Prostate gland (tissue), 2 donors: Measurements from ENCODE around the gene FGD5. TPM values are rescaled to one million over a fixed set of nuclear protein-coding genes. Genes with fewer than 3 reads are reported as not detected.
"Not testable (repeated sequence)": the region's sequence is repeated elsewhere in the genome, so short reads cannot be mapped to it uniquely, and the experiment has no call there.

ENCODE experiments used
- DNase-seq: peaks from one replicate; pipeline ENCODE4 v3.0.0-alpha.2; 2019; ENCODE audit warnings: low spot score
- H3K27ac ChIP-seq, 2 donors: fragments of 200-600 bp; sonication (generic); 2 replicates each; pipeline ENCODE4 v1.5.1; 2017 to 2019
- H3K27me3 ChIP-seq: fragments of 200-600 bp; sonication (generic); replicated peaks from 2 replicates; pipeline ENCODE4 v1.5.1; 2019; ENCODE audit not compliant: insufficient read depth
- H3K36me3 ChIP-seq, 2 donors: fragments of 200-600 bp; sonication (generic); 1 replicate in 1 of 2; 2 replicates in 1 of 2; pipeline versions ENCODE4 v1.5.1 to v1.8.1; 2017 to 2019
- H3K4me1 ChIP-seq: fragments of 200-600 bp; sonication (generic); replicated peaks from 2 replicates; pipeline ENCODE4 v1.5.1; 2019
- H3K4me3 ChIP-seq, 2 donors: fragments of 200-600 bp; sonication (generic); 2 replicates each; pipeline ENCODE4 v1.5.1; 2017 to 2019
- H3K9me3 ChIP-seq: fragments of 200-600 bp; sonication (generic); 2 replicates; pipeline ENCODE4 v1.5.1; 2017
- POLR2A ChIP-seq: fragments of 450-650 bp; IDR thresholded peaks from one replicate; pipeline ENCODE4 v1.6.1; 2016; ENCODE audit warnings: antibody characterized with exemption, mild to moderate bottlenecking
- POLR2AphosphoS5 ChIP-seq: sonication (generic); formaldehyde crosslinking; IDR thresholded peaks from one replicate; pipeline ENCODE4 v1.6.1; 2017; ENCODE audit warnings: antibody characterized with exemption
- WGBS: methylation state at CpG from one replicate; pipeline ENCODE4 v1.1.5; 2018; 5-methylcytosine and 5-hydroxymethylcytosine counted together
- intact Hi-C: fragments of 100-400 bp; cut with DNase I; formaldehyde crosslinking; loops from one replicate; pipeline ENCODE4 v1.14.2; 2022
- total RNA-seq, 2 donors: library from RNA; depleted of rRNA; stranded (reverse); fragments of >200 nt; gene quantifications; one replicate each; pipeline ENCODE4 v1.1.0, GENCODE V29; 2016
- TF ChIP-seq, protein P1 (sequence below), 4 experiments: fragments of 200-600 bp in 2 of 4; fragments of 450-650 bp in 2 of 4; sonication (generic) in 2 of 4; IDR thresholded peaks; 1 replicate in 3 of 4; 2 replicates in 1 of 4; pipeline ENCODE4 v1.5.1; 2016 to 2019; ENCODE audit warnings: antibody characterized with exemption in 4 of 4, mild to moderate bottlenecking in 2 of 4, moderate library complexity in 2 of 4

The FGD5 gene
- total RNA-seq, 2 donors from 2014 or later, result 4.5 to 15.8 TPM

GRCh38 chr3:14899993-14900618 is 81.3 kb downstream of the FGD5 start:
- WGBS, result 88% methylated on average over 9 of the region's 9 CpGs
- Histone ChIP-seq H3K4me3 (no peak overlapping the region), H3K4me1 (no peaks in the 10 kb centered on the region), H3K27me3 (no peaks in the 10 kb centered on the region), H3K27ac (no peak overlapping the region), H3K9me3 (no peaks in the 10 kb centered on the region), H3K36me3 (no peaks in the 10 kb centered on the region)
- intact Hi-C loops, result loop anchor here (5.0 kb wide), 1 partner anchor 88 kb away; no protein-coding TSS in a partner anchor
- no peak for DNase-seq
- TF ChIP-seq POLR2AphosphoS5 (no peak), POLR2A (no peak)
- TF ChIP-seq, protein P1, sequence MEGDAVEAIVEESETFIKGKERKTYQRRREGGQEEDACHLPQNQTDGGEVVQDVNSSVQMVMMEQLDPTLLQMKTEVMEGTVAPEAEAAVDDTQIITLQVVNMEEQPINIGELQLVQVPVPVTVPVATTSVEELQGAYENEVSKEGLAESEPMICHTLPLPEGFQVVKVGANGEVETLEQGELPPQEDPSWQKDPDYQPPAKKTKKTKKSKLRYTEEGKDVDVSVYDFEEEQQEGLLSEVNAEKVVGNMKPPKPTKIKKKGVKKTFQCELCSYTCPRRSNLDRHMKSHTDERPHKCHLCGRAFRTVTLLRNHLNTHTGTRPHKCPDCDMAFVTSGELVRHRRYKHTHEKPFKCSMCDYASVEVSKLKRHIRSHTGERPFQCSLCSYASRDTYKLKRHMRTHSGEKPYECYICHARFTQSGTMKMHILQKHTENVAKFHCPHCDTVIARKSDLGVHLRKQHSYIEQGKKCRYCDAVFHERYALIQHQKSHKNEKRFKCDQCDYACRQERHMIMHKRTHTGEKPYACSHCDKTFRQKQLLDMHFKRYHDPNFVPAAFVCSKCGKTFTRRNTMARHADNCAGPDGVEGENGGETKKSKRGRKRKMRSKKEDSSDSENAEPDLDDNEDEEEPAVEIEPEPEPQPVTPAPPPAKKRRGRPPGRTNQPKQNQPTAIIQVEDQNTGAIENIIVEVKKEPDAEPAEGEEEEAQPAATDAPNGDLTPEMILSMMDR (IDR thresholded peaks at IDR 0.05), result no peak

DNA sequence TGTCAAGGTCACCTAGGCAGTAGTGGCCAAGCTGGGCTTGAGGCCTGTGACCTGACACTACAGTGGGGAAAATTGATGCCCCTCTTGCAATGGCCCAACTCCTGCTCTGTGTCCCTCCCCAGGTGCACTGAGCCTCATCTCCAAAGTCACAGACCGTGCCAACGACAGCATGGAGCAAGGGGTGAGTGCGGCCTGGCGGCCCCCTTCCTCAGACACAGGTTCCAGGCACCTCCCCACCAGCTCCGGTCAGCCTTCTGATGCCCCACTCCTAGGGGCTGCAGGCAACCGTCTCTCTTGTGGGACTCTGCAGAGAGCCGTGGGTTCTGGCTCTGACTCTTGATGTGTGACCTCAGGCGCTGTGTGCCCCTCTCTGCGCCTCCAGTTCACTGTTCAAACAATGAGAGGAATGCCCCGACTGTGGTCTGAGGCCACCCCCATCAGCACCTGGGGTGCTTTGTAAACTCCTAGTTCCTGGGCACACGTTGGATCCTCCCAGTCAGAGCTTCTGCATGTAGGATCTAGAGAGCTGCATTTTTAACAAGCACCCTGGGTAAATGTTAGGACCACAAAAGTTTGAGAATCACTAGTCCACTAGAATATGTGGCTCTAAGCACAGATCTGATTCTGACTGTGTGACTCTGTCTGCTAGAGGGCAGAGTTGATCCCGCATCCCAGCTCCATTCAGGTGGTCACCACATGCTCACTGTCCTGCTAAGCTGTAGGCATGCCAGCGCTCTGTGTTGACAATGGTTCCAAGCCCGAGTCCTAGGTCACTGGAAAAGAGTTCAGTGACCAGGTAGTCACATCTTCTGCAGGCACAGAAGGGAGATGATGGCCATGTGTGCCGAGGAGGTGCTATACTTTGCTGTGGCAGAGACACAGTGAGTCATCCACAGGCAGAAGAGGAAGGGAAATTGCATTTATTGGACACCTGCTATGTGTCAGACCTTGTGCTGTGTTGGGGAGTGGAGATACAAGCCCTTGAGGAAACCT is 82.4 kb downstream of the FGD5 start:
- Histone ChIP-seq H3K9me3 (no peaks in the 10 kb centered on the region), H3K27me3 (no peaks in the 10 kb centered on the region), H3K4me3 (no peak overlapping the region), H3K27ac (no peak overlapping the region), H3K36me3 (no peaks in the 10 kb centered on the region), H3K4me1 (no peaks in the 10 kb centered on the region)
- intact Hi-C loops, result loop anchor here (5.0 kb wide), 1 partner anchor 89 kb away; no protein-coding TSS in a partner anchor
- DNase-seq, result no peak
- TF ChIP-seq POLR2A, result no peak
- TF ChIP-seq, protein P1 (IDR thresholded peaks at IDR 0.05), result no peak
- TF ChIP-seq POLR2AphosphoS5, result no peak
- WGBS, result 80% methylated on average over 12 of the region's 15 CpGs

- no peaks in the 10 kb centered on the region for H3K4me1 ChIP-seq
- H3K36me3 ChIP-seq, result no peaks in the 10 kb centered on the region
- WGBS, result 48% methylated on average over 7 of the region's 7 CpGs
- no peak overlapping the region for H3K27ac ChIP-seq
- DNase-seq, result no peak
- TF ChIP-seq POLR2A, result no peak
- TF ChIP-seq, protein P1 (IDR thresholded peaks at IDR 0.05), result no peak
- TF ChIP-seq POLR2AphosphoS5, result no peak
- H3K27me3 ChIP-seq, result no peaks in the 10 kb centered on the region
- no peaks in the 10 kb centered on the region for H3K9me3 ChIP-seq
- H3K4me3 ChIP-seq, result no peak overlapping the region
- intact Hi-C loops, result loop anchor here (5.0 kb wide), 1 partner anchor 90 kb away; no protein-coding TSS in a partner anchor
Measured at GRCh38 chr3:14902719-14903118, 84.0 kb downstream of the FGD5 start.

GRCh38 chr3:14903501-14903900 is 84.7 kb downstream of the FGD5 start:
- H3K27ac ChIP-seq, result not testable (repeated sequence)
- intact Hi-C loops, result loop anchor here (5.0 kb wide), 1 partner anchor 91 kb away; no protein-coding TSS in a partner anchor

DNA sequence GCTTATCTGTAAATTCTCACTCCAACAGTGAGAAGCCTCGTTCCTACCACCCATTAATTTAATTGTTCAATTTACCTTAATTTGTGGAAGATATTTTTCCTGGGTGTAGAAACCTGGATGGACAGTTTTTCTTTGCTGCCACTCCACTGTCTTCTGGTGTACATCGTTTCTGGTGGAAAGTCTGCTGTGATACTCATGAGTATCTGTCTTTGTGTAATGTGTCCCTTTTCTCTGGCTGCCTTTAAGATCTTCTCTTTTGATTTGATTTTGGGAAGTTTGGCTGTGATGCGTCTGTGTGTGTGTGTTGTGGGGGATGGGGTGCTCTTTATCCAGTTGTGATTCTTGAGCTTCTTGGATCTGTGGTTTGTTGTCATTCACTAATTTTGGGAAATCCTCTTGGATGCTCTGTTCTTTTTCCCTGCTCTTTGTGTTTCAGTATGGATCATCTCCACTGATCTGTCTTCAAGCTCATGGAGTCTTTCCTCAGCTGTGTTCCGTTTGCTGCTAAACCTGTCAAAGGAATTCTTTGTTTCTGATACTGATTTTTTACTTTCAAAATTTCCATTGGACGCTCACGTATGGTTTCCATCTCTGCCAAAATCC is 86.4 kb downstream of the FGD5 start:
- Histone ChIP-seq H3K36me3 (no peaks in the 10 kb centered on the region), H3K4me3 (no peak overlapping the region), H3K4me1 (no peaks in the 10 kb centered on the region), H3K9me3 (no peaks in the 10 kb centered on the region), H3K27ac (no peak overlapping the region), H3K27me3 (no peaks in the 10 kb centered on the region)
- intact Hi-C loops, result no loop called here
- DNase-seq, result no peak
- WGBS, result 95% methylated on average over 6 of the region's 6 CpGs
- TF ChIP-seq POLR2A (no peak), POLR2AphosphoS5 (no peak)
- TF ChIP-seq, protein P1 (IDR thresholded peaks at IDR 0.05), result no peak

More at GRCh38 chr3:14903501-14903900, 84.7 kb downstream of the FGD5 start:
- H3K9me3 ChIP-seq, H3K27me3 ChIP-seq, H3K36me3 ChIP-seq, H3K4me3 ChIP-seq, H3K4me1 ChIP-seq, DNase-seq: not testable (repeated sequence)
- 96% methylated on average over 3 of the region's 3 CpGs for WGBS
